B cell (primary cell): ENCODE data around the gene KCNH6. TPM values are rescaled to one million over a fixed set of nuclear protein-coding genes. Genes with fewer than 3 reads are reported as not detected.
A peak's percentile ranks its signal among the peaks of the same experiment; 100 is the strongest.

Source experiments
- ATAC-seq: fragments of 200-7000 bp; cut with Tn5 transposase; one replicate; pipeline ENCODE4 v1.10.0; 2021; ENCODE audit warnings: low read depth, mild to moderate bottlenecking, moderate number of reproducible peaks, moderate library complexity
- CTCF ChIA-PET: fragments of 350-600 bp; sonication (Branson Sonifier 250); formaldehyde crosslinking; loops from one replicate; lab custom pipeline; 2021; ENCODE audit warnings: antibody characterized with exemption, inconsistent platforms; lab: Charles Lee
- POLR2A ChIA-PET: fragments of 350-600 bp; sonication (Branson Sonifier 250); formaldehyde crosslinking; loops from one replicate; lab custom pipeline; 2021; ENCODE audit warnings: antibody characterized with exemption; lab: Charles Lee
- DNase-seq: peaks from one replicate; pipeline ENCODE4 v3.0.0; 2013
- H2AFZ ChIP-seq: 2 replicates; pipeline ENCODE4 v1.6.1; 2012; ENCODE audit warnings: mild to moderate bottlenecking, low read depth, low read length; ENCODE audit not compliant: insufficient read depth, poor library complexity, severe bottlenecking
- H3K27ac ChIP-seq, 2 donors: 1 replicate in 1 of 2; 2 replicates in 1 of 2; pipeline ENCODE4 v1.5.1; 2012 to 2013; ENCODE audit warnings: low read length in 2 of 2, mild to moderate bottlenecking in 2 of 2, moderate library complexity in 1 of 2
- H3K27me3 ChIP-seq, 4 experiments: fragments of 200-600 bp in 1 of 4; sonication (generic) in 1 of 4; replicated peaks in 1 of 4; 1 replicate in 2 of 4; 2 replicates in 2 of 4; pipeline versions ENCODE4 v1.6.1 to v1.7.0; 2013 to 2016; ENCODE audit warnings: low read length in 3 of 4, mild to moderate bottlenecking in 2 of 4, mixed read lengths in 1 of 4, moderate library complexity in 1 of 4; ENCODE audit not compliant: insufficient read depth in 4 of 4, control insufficient read depth in 3 of 4; ENCODE audit errors: control extremely low read depth in 1 of 4
- H3K36me3 ChIP-seq, 2 experiments: replicated peaks in 1 of 2; 1 replicate in 1 of 2; 2 replicates in 1 of 2; pipeline versions ENCODE4 v1.6.1 to v1.7.1; 2013; ENCODE audit warnings: low read length in 1 of 2; ENCODE audit not compliant: insufficient read depth in 2 of 2, control insufficient read depth in 1 of 2; ENCODE audit errors: control extremely low read depth in 1 of 2, extremely low read depth in 1 of 2
- H3K4me1 ChIP-seq, 2 donors: fragments of 200-600 bp in 1 of 2; sonication (generic) in 1 of 2; 1 replicate in 1 of 2; 2 replicates in 1 of 2; pipeline versions ENCODE4 v1.5.1 to v1.6.1; 2013 to 2017; ENCODE audit warnings: low read length in 2 of 2; ENCODE audit not compliant: control insufficient read depth in 2 of 2, insufficient read depth in 2 of 2
- H3K4me2 ChIP-seq: replicated peaks from 2 replicates; pipeline ENCODE3; 2012; ENCODE audit warnings: mild to moderate bottlenecking, low read depth, low read length; ENCODE audit not compliant: poor library complexity, severe bottlenecking
- H3K4me3 ChIP-seq, 5 experiments: fragments of 200-600 bp in 1 of 5; sonication (generic) in 1 of 5; 1 replicate in 3 of 5; 2 replicates in 2 of 5; pipeline versions ENCODE4 v1.5.1 to v1.7.0; 2011 to 2016; ENCODE audit warnings: low read length in 4 of 5, mild to moderate bottlenecking in 4 of 5, low read depth in 2 of 5, control low read depth in 1 of 5, moderate library complexity in 1 of 5; ENCODE audit not compliant: insufficient read depth in 1 of 5; ENCODE audit errors: control extremely low read depth in 1 of 5, extremely low read depth in 1 of 5
- H3K79me2 ChIP-seq: fragments of 200-600 bp; sonication (generic); one replicate; pipeline ENCODE4 v1.6.0; 2016; ENCODE audit warnings: low read length; ENCODE audit not compliant: control insufficient read depth, insufficient read depth
- H3K9ac ChIP-seq: fragments of 200-600 bp; sonication (generic); 2 replicates; pipeline ENCODE4 v1.6.1; 2017; ENCODE audit warnings: mild to moderate bottlenecking, low read length, moderate library complexity
- H3K9me3 ChIP-seq, 3 donors: one replicate each; pipeline versions ENCODE4 v1.6.1 to v1.7.1; 2013; ENCODE audit warnings: low read length in 2 of 3; ENCODE audit not compliant: control insufficient read depth in 2 of 3, insufficient read depth in 1 of 3; ENCODE audit errors: control extremely low read depth in 1 of 3
- H4K20me1 ChIP-seq: 2 replicates; pipeline ENCODE4 v1.6.0; 2012; ENCODE audit warnings: mild to moderate bottlenecking, low read length; ENCODE audit not compliant: insufficient read depth, control insufficient read depth, poor library complexity, severe bottlenecking
- H3K27ac Mint-ChIP-seq: one replicate; pipeline ENCODE4 v1.8.0; 2021; ENCODE audit warnings: mixed read lengths
- H3K27me3 Mint-ChIP-seq: one replicate; pipeline ENCODE4 v1.8.0; 2021; ENCODE audit warnings: mixed read lengths
- H3K4me1 Mint-ChIP-seq: one replicate; pipeline ENCODE4 v1.8.0; 2021; ENCODE audit warnings: mixed read lengths
- H3K4me3 Mint-ChIP-seq: one replicate; pipeline ENCODE4 v1.8.0; 2021; ENCODE audit warnings: mixed read lengths
- H3K9me3 Mint-ChIP-seq: one replicate; pipeline ENCODE4 v1.8.0; 2022; ENCODE audit warnings: mixed read lengths; ENCODE audit not compliant: insufficient read depth
- CTCF ChIP-seq: fragments of 200-600 bp; IDR thresholded peaks from one replicate; pipeline ENCODE4 v1.8.0; 2022; ENCODE audit warnings: antibody characterized with exemption, mild to moderate bottlenecking
- EZH2 ChIP-seq: IDR thresholded peaks from 2 replicates; pipeline ENCODE4 v1.6.1; 2012; ENCODE audit warnings: borderline replicate concordance, low read depth, mild to moderate bottlenecking, moderate library complexity, low read length; ENCODE audit not compliant: insufficient read depth, poor library complexity, severe bottlenecking
- WGBS: methylation state at CpG from one replicate; pipeline ENCODE4 v1.1.5; 2013; ENCODE audit warnings: missing lambda C conversion rate; ENCODE audit not compliant: insufficient coverage; 5-methylcytosine and 5-hydroxymethylcytosine counted together
- intact Hi-C: fragments of 100-400 bp; cut with micrococcal nuclease; formaldehyde crosslinking; loops from one replicate; pipeline ENCODE4 v1.10.0; 2022
- polyA plus RNA-seq: library from polyadenylated mRNA; depleted of rRNA; stranded (reverse); fragments of >200 nt; gene quantifications from 2 replicates; pipeline ENCODE4 v1.2.3, GENCODE V29; 2012
- total RNA-seq, 2 donors: library from RNA; stranded (reverse); fragments of 120-200 nt in 1 of 2; gene quantifications; 1 replicate in 1 of 2; 2 replicates in 1 of 2; pipeline versions ENCODE4 v1.2.3 to v1.2.4, GENCODE V29; 2013 to 2022

KCNH6 gene
- total and polyA plus RNA-seq, 2 donors (not counting 1 experiment from before 2014, with no cell fraction given): not detected

GRCh38 chr17:63549946-63550816 lies 27.0 kb downstream of the KCNH6 start, which contains the start of gene DCAF7:
DCAF7 (plus strand) TSS chr17:63550477; CDS start chr17:63550678, 201 bp downstream.
- peak within 1 kb of the TSS; percentile 73 to 91 (median 81) for H3K4me3 ChIP-seq
- under 1% methylated on average over 72 of the region's 72 CpGs for WGBS
- peaks cover 41 to 47% of the 10 kb centered on the region in 2 donors for H3K4me1 ChIP-seq
- peak within 1 kb of the TSS; percentile 87 for H3K4me3 Mint-ChIP-seq
- DNase-seq (peak; percentile 100), ATAC-seq (peak; percentile 94)
- peak within 1 kb of the TSS; percentile 99 for H3K4me2 ChIP-seq
- H2AFZ ChIP-seq: peak within 1 kb of the TSS; percentile 98
- H3K9me3 Mint-ChIP-seq: no peaks in the 10 kb centered on the region
- peaks cover 0 to 11% of the 10 kb centered on the region in 2 experiments for H3K36me3 ChIP-seq
- TF ChIP-seq EZH2 (no peak), CTCF (no peak)
- H3K27ac Mint-ChIP-seq: peak within 1 kb of the TSS; percentile 94
- no peaks in the 10 kb centered on the region for H3K27me3 Mint-ChIP-seq
- ChIA-PET CTCF (interaction anchor here (0.7 to 1.2 kb wide), 2 partner anchors 62 to 277 kb away, joined by 3 read pairs; partner anchors contain the start of gene PSMC5), POLR2A (interaction anchor here (1.6 to 1.7 kb wide), 4 partner anchors 50 to 223 kb away, joined by 4 to 9 read pairs (median 5); partner anchors contain the start of genes CCDC47, CYB561, DDX42 and MAP3K3)
- H3K4me1 Mint-ChIP-seq: peaks cover 44% of the 10 kb centered on the region
- peak within 1 kb of the TSS; percentile 81 to 95 for H3K27ac ChIP-seq
- peak within 1 kb of the TSS; percentile 97 for H3K9ac ChIP-seq
- H3K9me3 ChIP-seq: no peaks in the 10 kb centered on the region
- no peaks in the 10 kb centered on the region for H3K27me3 ChIP-seq
- intact Hi-C loops: loop anchor here (1.0 to 5.0 kb wide), 8 partner anchors 50 to 957 kb away; partner anchors contain the start of genes CCDC47, CEP95, CYB561 and DDX5
- peaks cover 44% of the 10 kb centered on the region for H4K20me1 ChIP-seq
- H3K79me2 ChIP-seq: peaks cover 66% of the 10 kb centered on the region
